Activated CD4-positive, alpha-beta T cell treated with anti-CD3 and anti-CD28 coated beads, Interleukin-2, amount 10 ng/mL, durations not matched to agents 7 days and 5 days (primary cell): Measurements from ENCODE around the gene GRIK4. TPM values are rescaled to one million over a fixed set of nuclear protein-coding genes. Genes with fewer than 3 reads are reported as not detected.
"Not testable (repeated sequence)": the region's sequence is repeated elsewhere in the genome, so short reads cannot be mapped to it uniquely, and the experiment has no call there.

Experiments
- CTCF ChIA-PET: fragments of 350-600 bp; sonication (Branson Sonifier 250); formaldehyde crosslinking; loops from one replicate; lab custom pipeline; 2021; ENCODE audit warnings: antibody characterized with exemption; lab: Charles Lee
- POLR2A ChIA-PET: fragments of 350-600 bp; sonication (Branson Sonifier 250); formaldehyde crosslinking; loops from one replicate; lab custom pipeline; 2021; ENCODE audit warnings: antibody characterized with exemption; lab: Charles Lee
- DNase-seq: peaks from one replicate; pipeline ENCODE4 v3.0.0-alpha.2; 2020
- H3K27ac Mint-ChIP-seq: one replicate; pipeline ENCODE4 v1.8.0; 2021; ENCODE audit warnings: mild to moderate bottlenecking, moderate library complexity, mixed read lengths
- H3K27me3 Mint-ChIP-seq: one replicate; pipeline ENCODE4 v1.8.0; 2021; ENCODE audit warnings: mixed read lengths
- H3K36me3 Mint-ChIP-seq: one replicate; pipeline ENCODE4 v1.8.0; 2021; ENCODE audit warnings: low read depth, mixed read lengths
- H3K4me1 Mint-ChIP-seq: one replicate; pipeline ENCODE4 v1.8.0; 2021; ENCODE audit warnings: mixed read lengths
- H3K4me3 Mint-ChIP-seq: one replicate; pipeline ENCODE4 v1.8.0; 2021; ENCODE audit warnings: mild to moderate bottlenecking, moderate library complexity, mixed read lengths
- H3K9me3 Mint-ChIP-seq: one replicate; pipeline ENCODE4 v1.8.0; 2021; ENCODE audit warnings: mixed read lengths
- total RNA-seq, 2 experiments: library from RNA; stranded (reverse); gene quantifications; one replicate each; pipeline ENCODE4 v1.2.3, GENCODE V29; 2021

GRIK4 gene
- total RNA-seq, 2 experiments from 2014 or later: not detected

GRCh38 chr11:120991830-120992686 is 480.5 kb downstream of the GRIK4 start:
- no peak for DNase-seq
- Mint-ChIP-seq H3K4me1 (peaks cover 3% of the 10 kb centered on the region), H3K36me3 (no peaks in the 10 kb centered on the region), H3K27ac (no peak overlapping the region), H3K9me3 (no peaks in the 10 kb centered on the region), H3K27me3 (peaks cover 20% of the 10 kb centered on the region), H3K4me3 (no peak overlapping the region)
- POLR2A ChIA-PET: no interaction called here
- CTCF ChIA-PET: interaction anchor here (1.0 kb wide), 1 partner anchor 203 kb away, joined by 3 read pairs; no protein-coding TSS in a partner anchor

- CTCF ChIA-PET: no interaction called here
- Mint-ChIP-seq H3K36me3 (no peaks in the 10 kb centered on the region), H3K4me3 (no peak overlapping the region), H3K27ac (no peak overlapping the region), H3K4me1 (peaks cover 3% of the 10 kb centered on the region), H3K27me3 (peaks cover 9% of the 10 kb centered on the region), H3K9me3 (no peaks in the 10 kb centered on the region)
- POLR2A ChIA-PET: no interaction called here
- no peak for DNase-seq
Observed at GRCh38 chr11:120994091-120994859, 482.7 kb downstream of the GRIK4 start.

- Mint-ChIP-seq H3K4me1 (peaks cover 3% of the 10 kb centered on the region), H3K36me3 (no peaks in the 10 kb centered on the region), H3K27ac (no peak overlapping the region), H3K4me3 (no peak overlapping the region), H3K9me3 (no peaks in the 10 kb centered on the region), H3K27me3 (peaks cover 9% of the 10 kb centered on the region)
- CTCF ChIA-PET: no interaction called here
- POLR2A ChIA-PET: no interaction called here
- DNase-seq: no peak
Observed at GRCh38 chr11:120995184-120995583, 483.6 kb downstream of the GRIK4 start.

- H3K9me3 Mint-ChIP-seq: no peaks in the 10 kb centered on the region
- no peak overlapping the region for H3K4me3 Mint-ChIP-seq
- H3K36me3 Mint-ChIP-seq: no peaks in the 10 kb centered on the region
- H3K4me1 Mint-ChIP-seq: peaks cover 3% of the 10 kb centered on the region
- no peak for DNase-seq
- CTCF ChIA-PET: no interaction called here
- no peak overlapping the region for H3K27ac Mint-ChIP-seq
- H3K27me3 Mint-ChIP-seq: peaks cover 2% of the 10 kb centered on the region
- POLR2A ChIA-PET: no interaction called here
Observed at GRCh38 chr11:120996973-120997372, 485.4 kb downstream of the GRIK4 start.

GRCh38 chr11:120998581-120998980 is 487.0 kb downstream of the GRIK4 start:
- ChIA-PET POLR2A (no interaction called here), CTCF (no interaction called here)
- H3K4me1 Mint-ChIP-seq: peaks cover 3% of the 10 kb centered on the region
- H3K27ac Mint-ChIP-seq: no peak overlapping the region
- no peaks in the 10 kb centered on the region for H3K9me3 Mint-ChIP-seq
- DNase-seq: no peak
- H3K27me3 Mint-ChIP-seq: peaks cover 8% of the 10 kb centered on the region
- H3K36me3 Mint-ChIP-seq: no peaks in the 10 kb centered on the region
- H3K4me3 Mint-ChIP-seq: no peak overlapping the region

- Mint-ChIP-seq H3K27me3 (peaks cover 19% of the 10 kb centered on the region), H3K36me3 (no peaks in the 10 kb centered on the region), H3K4me3 (no peak overlapping the region), H3K9me3 (peaks cover 10% of the 10 kb centered on the region), H3K4me1 (no peaks in the 10 kb centered on the region), H3K27ac (no peak overlapping the region)
- POLR2A ChIA-PET: no interaction called here
- CTCF ChIA-PET: no interaction called here
- no peak for DNase-seq
Observed at GRCh38 chr11:121004206-121004840, 492.8 kb downstream of the GRIK4 start.

GRCh38 chr11:121006922-121007321 is 495.4 kb downstream of the GRIK4 start:
- H3K27me3 Mint-ChIP-seq: peaks cover 29% of the 10 kb centered on the region
- peaks cover 10% of the 10 kb centered on the region for H3K9me3 Mint-ChIP-seq
- CTCF ChIA-PET: no interaction called here
- POLR2A ChIA-PET: no interaction called here
- H3K4me1 Mint-ChIP-seq: no peaks in the 10 kb centered on the region
- H3K27ac Mint-ChIP-seq: no peak overlapping the region
- no peak overlapping the region for H3K4me3 Mint-ChIP-seq
- no peaks in the 10 kb centered on the region for H3K36me3 Mint-ChIP-seq
- DNase-seq: no peak

GRCh38 chr11:121008551-121008950 is 497.0 kb downstream of the GRIK4 start:
- Mint-ChIP-seq H3K36me3 (no peaks in the 10 kb centered on the region), H3K4me1 (no peaks in the 10 kb centered on the region), H3K27ac (no peak overlapping the region), H3K27me3 (peaks cover 24% of the 10 kb centered on the region), H3K4me3 (no peak overlapping the region), H3K9me3 (peaks cover 10% of the 10 kb centered on the region)
- ChIA-PET POLR2A (interaction anchor here (0.6 kb wide), 1 partner anchor 23 kb away, joined by 3 read pairs; no protein-coding TSS in a partner anchor), CTCF (no interaction called here)
- DNase-seq: no peak

GRCh38 chr11:121012091-121012490 is 500.5 kb downstream of the GRIK4 start:
- H3K36me3 Mint-ChIP-seq: no peaks in the 10 kb centered on the region
- no peaks in the 10 kb centered on the region for H3K4me1 Mint-ChIP-seq
- no peak overlapping the region for H3K27ac Mint-ChIP-seq
- H3K27me3 Mint-ChIP-seq: peaks cover 28% of the 10 kb centered on the region
- H3K9me3 Mint-ChIP-seq: peaks cover 2% of the 10 kb centered on the region
- no peak overlapping the region for H3K4me3 Mint-ChIP-seq
- ChIA-PET CTCF (no interaction called here), POLR2A (no interaction called here)
- no peak for DNase-seq

- ChIA-PET CTCF (interaction anchor here (0.6 to 1.2 kb wide), 3 partner anchors 9 to 388 kb away, joined by 3 read pairs; no protein-coding TSS in a partner anchor), POLR2A (no interaction called here)
- Mint-ChIP-seq H3K4me1 (peaks cover 3% of the 10 kb centered on the region), H3K36me3 (no peaks in the 10 kb centered on the region), H3K9me3 (no peaks in the 10 kb centered on the region), H3K4me3 (no peak overlapping the region), H3K27me3 (peaks cover 17% of the 10 kb centered on the region), H3K27ac (no peak overlapping the region)
- DNase-seq: no peak
Observed at GRCh38 chr11:121018746-121019145, 507.2 kb downstream of the GRIK4 start.

GRCh38 chr11:121021718-121022117 is 510.2 kb downstream of the GRIK4 start:
- H3K9me3 Mint-ChIP-seq, POLR2A ChIA-PET, H3K27me3 Mint-ChIP-seq, H3K27ac Mint-ChIP-seq, H3K36me3 Mint-ChIP-seq, H3K4me3 Mint-ChIP-seq, CTCF ChIA-PET, DNase-seq: not testable (repeated sequence)
- peaks cover 20% of the 10 kb centered on the region for H3K4me1 Mint-ChIP-seq

- peaks cover 20% of the 10 kb centered on the region for H3K4me1 Mint-ChIP-seq
Observed at GRCh38 chr11:121023848-121024751, 512.6 kb downstream of the GRIK4 start, which contains the start of gene TBCEL. TSS of gene TBCEL (plus strand) at chr11:121024102. CDS start at chr11:121045691, 21,589 bp downstream.

More at GRCh38 chr11:121023848-121024751, 512.6 kb downstream of the GRIK4 start, which contains the start of gene TBCEL:
- CTCF ChIA-PET: interaction anchor here (1.2 to 2.1 kb wide), 2 partner anchors 11 to 72 kb away, joined by 3 to 4 read pairs; no protein-coding TSS in a partner anchor
- Mint-ChIP-seq H3K9me3 (no peaks in the 10 kb centered on the region), H3K36me3 (no peaks in the 10 kb centered on the region), H3K27ac (peak within 1 kb of the TSS; percentile 89), H3K4me3 (peak within 1 kb of the TSS; percentile 81), H3K27me3 (no peaks in the 10 kb centered on the region)
- DNase-seq: peak; percentile 89
- POLR2A ChIA-PET: no interaction called here
